Fibroblast of lung (primary cell): ENCODE data around the gene MORN3.
"Not testable (repeated sequence)": the region's sequence is repeated elsewhere in the genome, so short reads cannot be mapped to it uniquely, and the experiment has no call there.

Experiments used
- EZH2 ChIP-seq: IDR thresholded peaks from 2 replicates; pipeline ENCODE4 v1.5.1; 2012; ENCODE audit warnings: low read length, control low read depth, mild to moderate bottlenecking; ENCODE audit errors: missing control alignments
- TF ChIP-seq, protein P1 (sequence below), 2 donors: IDR thresholded peaks in 1 of 2; conservative IDR thresholded peaks in 1 of 2; 1 replicate in 1 of 2; 2 replicates in 1 of 2; pipeline ENCODE4 v1.5.1; 2011 to 2012; ENCODE audit warnings: low read length in 2 of 2, control low read depth in 1 of 2, inconsistent platforms in 1 of 2, low read depth in 1 of 2, mild to moderate bottlenecking in 1 of 2

DNA sequence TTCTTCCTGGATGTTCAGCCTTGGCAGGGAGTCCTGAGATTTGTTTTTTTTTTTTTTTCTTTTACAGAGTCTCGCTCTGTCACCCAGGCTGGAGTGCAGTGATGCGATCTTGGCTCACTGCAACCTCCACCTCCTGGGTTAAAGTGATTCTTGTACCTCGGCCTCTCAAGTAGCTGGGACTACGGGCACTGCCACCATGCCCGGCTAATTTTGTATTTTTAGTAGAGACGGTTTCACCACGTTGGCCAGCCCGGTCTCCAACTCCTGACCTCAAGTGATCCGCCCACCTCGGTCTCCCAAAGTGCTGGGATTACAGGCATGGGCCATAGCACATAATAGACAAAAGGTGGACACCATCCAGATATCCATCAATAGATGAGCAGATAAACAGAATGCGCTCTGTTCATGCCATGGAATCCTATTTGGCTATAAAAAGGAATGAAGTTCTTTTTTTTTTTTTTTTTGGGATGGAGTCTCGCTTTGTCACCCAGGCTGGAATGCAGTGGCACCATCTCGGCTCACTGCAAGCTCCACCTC lies 10.3 kb upstream of the MORN3 start:
- not testable (repeated sequence) for TF ChIP-seq EZH2
- TF ChIP-seq, protein P1, sequence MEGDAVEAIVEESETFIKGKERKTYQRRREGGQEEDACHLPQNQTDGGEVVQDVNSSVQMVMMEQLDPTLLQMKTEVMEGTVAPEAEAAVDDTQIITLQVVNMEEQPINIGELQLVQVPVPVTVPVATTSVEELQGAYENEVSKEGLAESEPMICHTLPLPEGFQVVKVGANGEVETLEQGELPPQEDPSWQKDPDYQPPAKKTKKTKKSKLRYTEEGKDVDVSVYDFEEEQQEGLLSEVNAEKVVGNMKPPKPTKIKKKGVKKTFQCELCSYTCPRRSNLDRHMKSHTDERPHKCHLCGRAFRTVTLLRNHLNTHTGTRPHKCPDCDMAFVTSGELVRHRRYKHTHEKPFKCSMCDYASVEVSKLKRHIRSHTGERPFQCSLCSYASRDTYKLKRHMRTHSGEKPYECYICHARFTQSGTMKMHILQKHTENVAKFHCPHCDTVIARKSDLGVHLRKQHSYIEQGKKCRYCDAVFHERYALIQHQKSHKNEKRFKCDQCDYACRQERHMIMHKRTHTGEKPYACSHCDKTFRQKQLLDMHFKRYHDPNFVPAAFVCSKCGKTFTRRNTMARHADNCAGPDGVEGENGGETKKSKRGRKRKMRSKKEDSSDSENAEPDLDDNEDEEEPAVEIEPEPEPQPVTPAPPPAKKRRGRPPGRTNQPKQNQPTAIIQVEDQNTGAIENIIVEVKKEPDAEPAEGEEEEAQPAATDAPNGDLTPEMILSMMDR (conservative IDR thresholded peaks at IDR 0.05 in 1 of 2, IDR thresholded peaks at IDR 0.05 in 1 of 2; ENCODE audit: low read depth in 1 of 2, low read length in 2 of 2), result not testable (repeated sequence)
